GM19193 (cell line): Measurements from ENCODE around the gene NUF2.

Source experiments
- POLR2A ChIP-seq: IDR thresholded peaks from 4 replicates; pipeline ENCODE4 v1.6.1; 2011; ENCODE audit not compliant: insufficient read depth, insufficient read length; ENCODE audit errors: extremely low read depth

Gene NUF2

GRCh38 chr1:163321311-163322305 lies at the start of gene NUF2:
Gene NUF2 (plus strand): TSS chr1:163321954. CDS start chr1:163326052, 4,098 bp downstream.
- peak; percentile 83 for TF ChIP-seq POLR2A

GRCh38 chr1:163273766-163274441 lies 47.9 kb upstream of the NUF2 start:
- TF ChIP-seq POLR2A = no peak

GRCh38 chr1:163275222-163275621 lies 46.5 kb upstream of the NUF2 start:
- no peak for TF ChIP-seq POLR2A

GRCh38 chr1:163278602-163279001 lies 43.2 kb upstream of the NUF2 start:
- no peak for TF ChIP-seq POLR2A

GRCh38 chr1:163290025-163290640 lies 31.6 kb upstream of the NUF2 start:
- TF ChIP-seq POLR2A = no peak

GRCh38 chr1:163291461-163291860 lies 30.3 kb upstream of the NUF2 start:
- no peak for TF ChIP-seq POLR2A

- TF ChIP-seq POLR2A = no peak
These were observed 25.8 kb upstream of the NUF2 start for GRCh38 chr1:163295949-163296348.

- TF ChIP-seq POLR2A = no peak
These were observed 25.1 kb upstream of the NUF2 start for GRCh38 chr1:163296504-163297263.

- TF ChIP-seq POLR2A = no peak
These were observed 23.4 kb upstream of the NUF2 start for GRCh38 chr1:163298365-163298764.

- no peak for TF ChIP-seq POLR2A
These were observed 21.2 kb upstream of the NUF2 start for GRCh38 chr1:163300568-163300967.

GRCh38 chr1:163303561-163303960 lies 18.2 kb upstream of the NUF2 start:
- TF ChIP-seq POLR2A = no peak

- no peak for TF ChIP-seq POLR2A
These were observed 16.3 kb upstream of the NUF2 start for GRCh38 chr1:163305441-163305840.

- no peak for TF ChIP-seq POLR2A
These were observed 14.1 kb upstream of the NUF2 start for GRCh38 chr1:163307479-163308171.

GRCh38 chr1:163308811-163309210 lies 12.9 kb upstream of the NUF2 start:
- TF ChIP-seq POLR2A = no peak
